Gastrocnemius medialis (tissue), 4 donors: Measurements from ENCODE around the gene CABP7. TPM values are rescaled to one million over a fixed set of nuclear protein-coding genes. Genes with fewer than 3 reads are reported as not detected.

Source experiments
- ATAC-seq, 2 donors: fragments of 150-250 bp; one replicate each; pipeline ENCODE4 v1.9.1; 2016
- DNase-seq, 2 donors: peaks; one replicate each; pipeline ENCODE4 v3.0.0-alpha.2; 2019
- H3K27ac ChIP-seq, 4 donors: fragments of 200-600 bp; sonication (generic); 1 replicate in 1 of 4; 2 replicates in 3 of 4; pipeline ENCODE4 v1.5.1; 2016 to 2018; ENCODE audit warnings: mild to moderate bottlenecking in 2 of 4, moderate library complexity in 1 of 4
- H3K27me3 ChIP-seq, 3 donors: fragments of 200-600 bp; sonication (generic) in 2 of 3; 1 replicate in 1 of 3; 2 replicates in 2 of 3; pipeline versions ENCODE4 v1.5.1 to v1.6.0; 2016 to 2019; ENCODE audit warnings: mild to moderate bottlenecking in 1 of 3, moderate library complexity in 1 of 3
- H3K36me3 ChIP-seq, 2 donors: fragments of 200-600 bp; sonication (generic) in 1 of 2; one replicate each; pipeline ENCODE4 v1.5.1; 2017 to 2018
- H3K4me1 ChIP-seq, 2 donors: fragments of 200-600 bp; sonication (generic) in 1 of 2; one replicate each; pipeline ENCODE4 v1.5.1; 2016 to 2017; ENCODE audit warnings: mild to moderate bottlenecking in 2 of 2
- H3K4me3 ChIP-seq, 4 donors: fragments of 200-600 bp; sonication (generic) in 3 of 4; 1 replicate in 1 of 4; 2 replicates in 3 of 4; pipeline ENCODE4 v1.5.1; 2016 to 2019; ENCODE audit warnings: mild to moderate bottlenecking in 2 of 4
- H3K9me3 ChIP-seq, 3 donors: fragments of 200-600 bp; sonication (generic) in 2 of 3; 1 replicate in 1 of 3; 2 replicates in 2 of 3; pipeline ENCODE4 v1.5.1; 2016 to 2019
- POLR2A ChIP-seq, 2 donors: fragments of 450-650 bp; IDR thresholded peaks; one replicate each; pipeline ENCODE4 v1.6.1; 2017; ENCODE audit warnings: antibody characterized with exemption in 2 of 2, mild to moderate bottlenecking in 2 of 2, moderate library complexity in 2 of 2
- in situ Hi-C, 4 donors: fragments of 200-750 bp; cut with MboI; loops; one replicate each; pipeline versions ENCODE4 v1.15.0 to v1.8.0; 2017; ENCODE audit warnings: low sequenced_read_pairs in 4 of 4
- intact Hi-C: fragments of 100-400 bp; cut with DNase I; formaldehyde crosslinking; loops from one replicate; pipeline ENCODE4 v1.15.1; 2023; ENCODE audit warnings: low total_unique reads
- total RNA-seq, 4 donors: library from RNA; depleted of rRNA; stranded (reverse); fragments of >200 nt; gene quantifications; one replicate each; pipeline versions ENCODE4 v1.1.0 to v1.2.3, GENCODE V29; 2016
- TF ChIP-seq, protein P1 (sequence below), 5 experiments: fragments of 450-650 bp in 3 of 5; fragments of 200-600 bp in 2 of 5; sonication (generic) in 2 of 5; IDR thresholded peaks in 4 of 5; conservative IDR thresholded peaks in 1 of 5; 1 replicate in 4 of 5; 2 replicates in 1 of 5; pipeline ENCODE4 v1.5.1; 2016 to 2019; ENCODE audit warnings: antibody characterized with exemption in 5 of 5, mild to moderate bottlenecking in 3 of 5, moderate library complexity in 3 of 5

Gene CABP7
- total RNA-seq, 4 donors from 2014 or later = not detected

DNA sequence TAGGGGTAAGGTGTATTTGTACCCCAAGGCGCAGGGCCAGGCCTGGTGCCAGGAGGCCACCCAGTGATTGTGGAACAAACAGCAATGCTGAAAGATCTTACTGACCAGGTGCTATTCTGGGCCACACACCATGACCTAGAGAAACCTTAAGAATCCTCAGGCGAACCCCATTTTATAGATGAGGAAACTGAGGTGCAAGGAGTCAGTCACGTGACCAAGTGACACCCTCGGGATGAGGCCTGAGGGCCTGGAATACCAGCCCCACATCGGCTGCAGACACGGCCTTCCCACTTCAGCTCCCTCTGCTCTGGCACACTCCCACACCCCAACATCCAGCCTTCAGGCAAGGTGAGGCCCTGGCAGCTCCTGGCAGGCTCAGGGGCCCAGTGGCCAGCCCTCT is 13.1 kb downstream of the CABP7 start:
- Histone ChIP-seq H3K9me3 (no peaks in the 10 kb centered on the region), H3K27ac (no peak overlapping the region), H3K27me3 (no peaks in the 10 kb centered on the region), H3K4me3 (no peak overlapping the region), H3K36me3 (no peaks in the 10 kb centered on the region), H3K4me1 (peaks cover 0 to 10% of the 10 kb centered on the region in 2 donors)
- DNase-seq = no peak
- in situ Hi-C loops (no loop called here), intact Hi-C loops (no loop called here)
- ATAC-seq = no peak
- TF ChIP-seq POLR2A (IDR thresholded peaks at IDR 0.05) = no peak
- TF ChIP-seq, protein P1, sequence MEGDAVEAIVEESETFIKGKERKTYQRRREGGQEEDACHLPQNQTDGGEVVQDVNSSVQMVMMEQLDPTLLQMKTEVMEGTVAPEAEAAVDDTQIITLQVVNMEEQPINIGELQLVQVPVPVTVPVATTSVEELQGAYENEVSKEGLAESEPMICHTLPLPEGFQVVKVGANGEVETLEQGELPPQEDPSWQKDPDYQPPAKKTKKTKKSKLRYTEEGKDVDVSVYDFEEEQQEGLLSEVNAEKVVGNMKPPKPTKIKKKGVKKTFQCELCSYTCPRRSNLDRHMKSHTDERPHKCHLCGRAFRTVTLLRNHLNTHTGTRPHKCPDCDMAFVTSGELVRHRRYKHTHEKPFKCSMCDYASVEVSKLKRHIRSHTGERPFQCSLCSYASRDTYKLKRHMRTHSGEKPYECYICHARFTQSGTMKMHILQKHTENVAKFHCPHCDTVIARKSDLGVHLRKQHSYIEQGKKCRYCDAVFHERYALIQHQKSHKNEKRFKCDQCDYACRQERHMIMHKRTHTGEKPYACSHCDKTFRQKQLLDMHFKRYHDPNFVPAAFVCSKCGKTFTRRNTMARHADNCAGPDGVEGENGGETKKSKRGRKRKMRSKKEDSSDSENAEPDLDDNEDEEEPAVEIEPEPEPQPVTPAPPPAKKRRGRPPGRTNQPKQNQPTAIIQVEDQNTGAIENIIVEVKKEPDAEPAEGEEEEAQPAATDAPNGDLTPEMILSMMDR (IDR thresholded peaks at IDR 0.05 in 4 of 5, conservative IDR thresholded peaks at IDR 0.05 in 1 of 5) = no peak

DNA sequence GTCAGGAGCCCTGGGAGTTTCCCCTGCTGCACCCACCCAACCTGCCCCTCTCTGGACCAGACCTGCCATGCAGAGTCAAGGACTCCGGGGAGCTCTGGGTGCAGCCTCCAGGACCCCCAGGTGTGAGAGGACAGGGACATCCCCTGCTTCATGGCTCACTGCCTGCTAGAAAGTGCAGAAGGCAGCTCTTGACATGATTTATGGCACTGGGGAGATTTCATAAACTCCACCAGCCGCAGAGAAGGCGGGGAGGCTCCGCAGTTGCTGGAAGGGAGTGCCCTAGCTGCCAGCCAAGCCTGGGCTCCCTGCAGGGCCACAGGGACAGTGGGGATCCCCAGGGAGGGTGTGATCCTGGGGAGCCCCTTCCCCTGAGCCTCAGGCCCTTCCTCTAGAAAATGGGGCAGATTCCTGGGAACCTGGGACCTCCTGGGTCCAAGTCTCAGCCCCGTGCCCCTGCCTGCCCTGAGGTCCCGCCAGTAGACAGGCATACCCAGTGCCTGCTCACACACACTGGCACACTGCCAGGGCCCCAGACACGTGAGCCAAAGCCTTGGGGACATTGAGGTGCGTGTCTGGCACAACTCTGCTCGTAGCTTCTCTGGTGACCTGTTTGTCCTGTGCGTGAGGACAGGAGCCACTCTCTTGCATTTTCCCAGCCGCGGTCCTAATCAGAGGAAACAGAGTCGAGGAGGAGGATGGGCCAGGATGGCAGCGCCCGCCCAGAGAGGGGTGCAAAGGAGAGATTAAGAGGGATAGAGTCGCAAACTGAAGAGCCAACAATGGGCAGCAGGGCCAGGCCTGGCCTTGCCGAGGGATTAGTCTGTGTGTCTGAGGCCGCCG is 13.8 kb downstream of the CABP7 start:
- H3K36me3 ChIP-seq = no peaks in the 10 kb centered on the region
- TF ChIP-seq POLR2A (IDR thresholded peaks at IDR 0.05) = no peak
- TF ChIP-seq, protein P1 (IDR thresholded peaks at IDR 0.05 in 4 of 5, conservative IDR thresholded peaks at IDR 0.05 in 1 of 5) = no peak
- no peaks in the 10 kb centered on the region for H3K9me3 ChIP-seq
- DNase-seq = peak in 1 of 2 donors; percentile 45
- intact Hi-C loops (no loop called here), in situ Hi-C loops (no loop called here)
- no peak overlapping the region for H3K4me3 ChIP-seq
- no peaks in the 10 kb centered on the region for H3K27me3 ChIP-seq
- ATAC-seq = peak in 1 of 2 donors; percentile 58
- peaks cover 0 to 10% of the 10 kb centered on the region in 2 donors for H3K4me1 ChIP-seq
- peak overlapping the region in 2 of 4 donors; percentile 18 to 38 for H3K27ac ChIP-seq

DNA sequence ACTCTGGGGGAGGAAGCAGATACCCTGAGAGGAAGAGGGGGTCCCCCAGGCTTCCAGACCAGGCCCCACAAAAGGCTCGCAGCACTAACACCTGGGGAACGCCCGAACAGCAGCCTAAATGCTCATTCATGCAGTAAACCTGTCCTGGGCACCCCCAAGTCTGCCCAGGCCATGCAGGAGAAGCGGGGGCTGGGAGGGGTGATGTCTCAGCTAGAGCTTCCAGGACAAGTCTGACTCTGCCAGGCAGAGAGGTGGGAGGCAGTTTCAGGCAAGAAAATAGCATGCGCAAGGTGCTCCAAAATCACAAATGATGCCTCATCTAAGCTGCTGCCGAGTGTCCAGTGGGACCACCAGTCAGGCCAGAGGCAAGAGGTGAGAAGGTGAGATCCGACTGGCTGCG is 14.6 kb downstream of the CABP7 start:
- peak overlapping the region in 2 of 4 donors; percentile 18 to 38 for H3K27ac ChIP-seq
- intact Hi-C loops (no loop called here), in situ Hi-C loops (no loop called here)
- no peak for TF ChIP-seq POLR2A (IDR thresholded peaks at IDR 0.05)
- TF ChIP-seq, protein P1 (IDR thresholded peaks at IDR 0.05 in 4 of 5, conservative IDR thresholded peaks at IDR 0.05 in 1 of 5) = no peak
- H3K27me3 ChIP-seq = no peaks in the 10 kb centered on the region
- no peak overlapping the region for H3K4me3 ChIP-seq
- H3K36me3 ChIP-seq = peaks cover 0 to 4% of the 10 kb centered on the region in 2 donors
- ATAC-seq (no peak), DNase-seq (no peak)
- no peaks in the 10 kb centered on the region for H3K9me3 ChIP-seq
- peaks cover 0 to 10% of the 10 kb centered on the region in 2 donors for H3K4me1 ChIP-seq

DNA sequence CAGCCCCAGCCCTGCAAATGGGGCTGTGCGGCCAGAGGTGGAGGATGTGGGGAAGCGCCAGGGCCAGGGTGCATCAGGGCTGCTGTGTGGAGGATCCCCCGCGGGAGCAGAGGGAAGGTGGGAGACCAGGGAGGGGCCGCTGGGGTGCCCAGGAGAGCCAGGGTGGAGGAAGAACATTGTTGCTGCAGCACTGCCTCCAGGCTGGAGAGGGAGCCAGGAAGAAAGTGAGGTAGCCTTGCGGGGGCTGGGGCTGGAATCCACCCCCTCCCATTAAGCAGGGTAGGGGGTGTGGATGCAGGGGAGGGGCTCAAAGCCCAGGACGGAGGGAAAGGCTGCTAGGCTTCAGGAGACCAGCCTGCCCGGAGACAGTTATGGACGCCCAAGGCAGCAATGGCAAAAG is 15.0 kb downstream of the CABP7 start:
- in situ Hi-C loops (no loop called here), intact Hi-C loops (no loop called here)
- ATAC-seq (no peak), DNase-seq (no peak)
- H3K27ac ChIP-seq = no peak overlapping the region
- H3K36me3 ChIP-seq = peaks cover 0 to 8% of the 10 kb centered on the region in 2 donors
- H3K27me3 ChIP-seq = no peaks in the 10 kb centered on the region
- no peaks in the 10 kb centered on the region for H3K9me3 ChIP-seq
- peaks cover 0 to 10% of the 10 kb centered on the region in 2 donors for H3K4me1 ChIP-seq
- TF ChIP-seq POLR2A (IDR thresholded peaks at IDR 0.05) = no peak
- TF ChIP-seq, protein P1 (IDR thresholded peaks at IDR 0.05 in 4 of 5, conservative IDR thresholded peaks at IDR 0.05 in 1 of 5) = no peak
- H3K4me3 ChIP-seq = no peak overlapping the region
